Spleen (tissue), 11 donors: ENCODE data around the gene LRRC3B. TPM values are rescaled to one million over a fixed set of nuclear protein-coding genes. Genes with fewer than 3 reads are reported as not detected.

ENCODE experiments used
- DNase-seq: peaks from one replicate; pipeline ENCODE4 v3.0.0-alpha.2; 2020
- H3K27ac ChIP-seq, 8 donors: fragments of 200-600 bp; sonication (generic) in 7 of 8; 1 replicate in 4 of 8; 2 replicates in 4 of 8; pipeline versions ENCODE4 v1.5.0 to v1.8.0; 2016 to 2021; ENCODE audit warnings: inconsistent platforms in 4 of 8, mild to moderate bottlenecking in 4 of 8, moderate library complexity in 1 of 8
- H3K27me3 ChIP-seq, 7 donors: fragments of 200-600 bp; sonication (generic) in 6 of 7; replicated peaks in 1 of 7; 1 replicate in 4 of 7; 2 replicates in 3 of 7; pipeline versions ENCODE4 v1.5.0 to v1.8.0; 2016 to 2021; ENCODE audit warnings: inconsistent platforms in 3 of 7, mild to moderate bottlenecking in 1 of 7
- H3K36me3 ChIP-seq, 6 donors: fragments of 200-600 bp; sonication (generic) in 5 of 6; 1 replicate in 4 of 6; 2 replicates in 2 of 6; pipeline versions ENCODE4 v1.5.0 to v1.8.0; 2016 to 2021; ENCODE audit warnings: inconsistent platforms in 2 of 6
- H3K4me1 ChIP-seq, 6 donors: fragments of 200-600 bp; sonication (generic) in 5 of 6; 1 replicate in 3 of 6; 2 replicates in 3 of 6; pipeline versions ENCODE4 v1.5.0 to v1.8.0; 2016 to 2021; ENCODE audit warnings: inconsistent platforms in 3 of 6
- H3K4me3 ChIP-seq, 8 donors: fragments of 200-600 bp; sonication (generic) in 7 of 8; 1 replicate in 4 of 8; 2 replicates in 4 of 8; pipeline versions ENCODE4 v1.5.0 to v1.8.0; 2016 to 2021; ENCODE audit warnings: inconsistent platforms in 4 of 8, mild to moderate bottlenecking in 4 of 8, moderate library complexity in 2 of 8
- H3K9me3 ChIP-seq, 8 donors: fragments of 200-600 bp; sonication (generic) in 7 of 8; 1 replicate in 4 of 8; 2 replicates in 4 of 8; pipeline versions ENCODE4 v1.5.0 to v1.8.0; 2016 to 2021; ENCODE audit warnings: inconsistent platforms in 4 of 8
- CTCF ChIP-seq, 11 experiments: fragments of 200-600 bp in 7 of 11; fragments of 450-650 bp in 4 of 11; sonication (generic) in 4 of 11; IDR thresholded peaks in 8 of 11; conservative IDR thresholded peaks in 3 of 11; 1 replicate in 7 of 11; 2 replicates in 4 of 11; pipeline versions ENCODE4 v1.4.0 to v1.8.0; 2016 to 2021; ENCODE audit warnings: antibody characterized with exemption in 11 of 11, inconsistent platforms in 4 of 11, mild to moderate bottlenecking in 1 of 11
- POLR2A ChIP-seq, 3 donors: fragments of 450-650 bp; IDR thresholded peaks; one replicate each; pipeline ENCODE4 v1.5.1; 2017; ENCODE audit warnings: antibody characterized with exemption in 3 of 3, mild to moderate bottlenecking in 1 of 3
- POLR2AphosphoS5 ChIP-seq, 3 donors: sonication (generic); formaldehyde crosslinking; IDR thresholded peaks; one replicate each; pipeline ENCODE4 v1.5.1; 2017; ENCODE audit warnings: antibody characterized with exemption in 3 of 3
- WGBS, 5 donors: extraction: QIAGEN DNeasy Blood & Tissue Kit in 3 of 5; methylation state at CpG; one replicate each; pipeline versions ENCODE4 v1.1.5 to v1.1.7; 2013 to 2018; 5-methylcytosine and 5-hydroxymethylcytosine counted together
- intact Hi-C: fragments of 100-400 bp; cut with DNase I; formaldehyde crosslinking; loops from one replicate; pipeline ENCODE4 v1.15.0; 2023; ENCODE audit warnings: low total_unique reads
- polyA plus RNA-seq, 3 donors: library from polyadenylated mRNA; stranded (reverse); fragments of 200-250 nt; gene quantifications; one replicate each; pipeline ENCODE4 v1.2.1, GENCODE V29; 2013
- total RNA-seq, 7 donors: library from RNA; depleted of rRNA in 3 of 7; stranded (reverse); fragments of >200 nt in 3 of 7; fragmentation: NEBNext Ultra II Directional in 4 of 7; extraction: Animal tissue kit (Norgen Biotek cat#: 25700) in 4 of 7; gene quantifications; one replicate each; pipeline versions ENCODE4 v1.1.0 to v1.2.1, GENCODE V29; 2016 to 2021
- donor health status: healthy with polysubstance abuse.
- donor health status: DM: no; HTN: no; CAD: no; lungs with moderate emphysema.
- donor health status: DM: no; HTN: no; CAD: no.
- donor health status: Bipolar disorder and iron deficiency.
- donor health status: healthy.
- donor health status: DM: no; HTN: no; CAD: no.
- donor health status: DM: yes; HTN: yes; CAD: no.

LRRC3B gene
- total and polyA plus RNA-seq, 10 donors: 0.05 TPM; not detected in 9

GRCh38 chr3:26752466-26752865, 129.9 kb downstream of the LRRC3B start:
- no peaks in the 10 kb centered on the region for H3K36me3 ChIP-seq
- H3K4me3 ChIP-seq: no peak overlapping the region
- H3K4me1 ChIP-seq: no peaks in the 10 kb centered on the region
- no peak for DNase-seq
- intact Hi-C loops: no loop called here
- no peak overlapping the region for H3K27ac ChIP-seq
- no peak for TF ChIP-seq POLR2AphosphoS5 (IDR thresholded peaks at IDR 0.05)
- TF ChIP-seq CTCF (IDR thresholded peaks at IDR 0.05 in 8 of 11, conservative IDR thresholded peaks at IDR 0.05 in 3 of 11): no peak
- TF ChIP-seq POLR2A (IDR thresholded peaks at IDR 0.05): no peak
- 74 to 88% (median 84%) methylated on average over 2 of the region's 2 CpGs for WGBS, 5 donors
- peaks cover 0 to 10% (median 0%) of the 10 kb centered on the region in 8 donors for H3K9me3 ChIP-seq
- H3K27me3 ChIP-seq: no peaks in the 10 kb centered on the region

DNA sequence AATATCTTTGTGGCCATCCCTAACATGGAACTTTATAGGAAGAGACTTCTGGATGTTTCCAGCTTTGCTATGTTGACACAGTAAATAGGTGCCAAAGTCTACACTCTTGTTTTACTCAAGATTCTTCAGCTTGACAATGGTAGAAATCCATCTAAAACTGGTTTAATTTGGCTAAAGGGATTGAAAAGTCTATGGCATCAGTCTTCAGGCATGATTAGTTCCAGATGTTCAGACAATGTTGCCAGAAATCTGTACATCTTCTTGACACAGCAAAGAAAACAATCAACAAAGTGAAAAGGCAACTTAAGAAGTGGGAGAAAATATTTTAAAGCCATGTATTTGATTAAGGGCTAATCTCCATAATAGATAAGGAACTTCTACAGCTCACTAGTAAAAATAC, 130.5 kb downstream of the LRRC3B start:
- Histone ChIP-seq H3K27ac (no peak overlapping the region), H3K36me3 (no peaks in the 10 kb centered on the region), H3K9me3 (peaks cover 0 to 10% (median 0%) of the 10 kb centered on the region in 8 donors), H3K4me1 (no peaks in the 10 kb centered on the region), H3K4me3 (no peak overlapping the region), H3K27me3 (no peaks in the 10 kb centered on the region)
- no peak for DNase-seq
- no peak for TF ChIP-seq CTCF (IDR thresholded peaks at IDR 0.05 in 8 of 11, conservative IDR thresholded peaks at IDR 0.05 in 3 of 11)
- TF ChIP-seq POLR2A (IDR thresholded peaks at IDR 0.05): no peak
- TF ChIP-seq POLR2AphosphoS5 (IDR thresholded peaks at IDR 0.05): no peak
- intact Hi-C loops: no loop called here

GRCh38 chr3:26757978-26758377, 135.4 kb downstream of the LRRC3B start:
- no peak for DNase-seq
- TF ChIP-seq POLR2A (IDR thresholded peaks at IDR 0.05): no peak
- TF ChIP-seq CTCF (IDR thresholded peaks at IDR 0.05 in 8 of 11, conservative IDR thresholded peaks at IDR 0.05 in 3 of 11): no peak
- no peak for TF ChIP-seq POLR2AphosphoS5 (IDR thresholded peaks at IDR 0.05)
- H3K4me3 ChIP-seq: no peak overlapping the region

More at GRCh38 chr3:26757978-26758377, 135.4 kb downstream of the LRRC3B start:
- H3K27ac ChIP-seq: no peak overlapping the region
- H3K27me3 ChIP-seq: no peaks in the 10 kb centered on the region
- intact Hi-C loops: no loop called here
- no peaks in the 10 kb centered on the region for H3K4me1 ChIP-seq
- H3K36me3 ChIP-seq: no peaks in the 10 kb centered on the region
- peaks cover 0 to 12% (median 0%) of the 10 kb centered on the region in 8 donors for H3K9me3 ChIP-seq
